HG03571 (cell line): ENCODE results near the gene ROBO1.

ENCODE experiments used
- ATAC-seq: cut with Tn5 transposase; IDR thresholded peaks from one replicate; pipeline ENCODE4 v1.9.1; 2021; ENCODE audit not compliant: unreplicated experiment

Gene ROBO1

GRCh38 chr3:78858910-78859309, 908.9 kb downstream of the ROBO1 start:
- no peak for ATAC-seq

- ATAC-seq = no peak
Measured at GRCh38 chr3:78858174-78858573, 909.6 kb downstream of the ROBO1 start.

GRCh38 chr3:78857494-78858111, 910.2 kb downstream of the ROBO1 start:
- no peak for ATAC-seq

GRCh38 chr3:78856164-78856563, 911.6 kb downstream of the ROBO1 start:
- ATAC-seq = no peak

GRCh38 chr3:78855190-78855589, 912.6 kb downstream of the ROBO1 start:
- ATAC-seq = no peak

GRCh38 chr3:78848392-78849288, 919.2 kb downstream of the ROBO1 start:
- no peak for ATAC-seq

GRCh38 chr3:78847603-78848002, 920.2 kb downstream of the ROBO1 start:
- no peak for ATAC-seq

- no peak for ATAC-seq
Measured at GRCh38 chr3:78847203-78847602, 920.6 kb downstream of the ROBO1 start.

- ATAC-seq = no peak
Measured at GRCh38 chr3:78846718-78847117, 921.1 kb downstream of the ROBO1 start.

- no peak for ATAC-seq
Measured at GRCh38 chr3:78845605-78846004, 922.2 kb downstream of the ROBO1 start.

- no peak for ATAC-seq
Measured at GRCh38 chr3:78844307-78844706, 923.5 kb downstream of the ROBO1 start.

- ATAC-seq = no peak
Measured at GRCh38 chr3:78839693-78840092, 928.1 kb downstream of the ROBO1 start.

GRCh38 chr3:78838362-78838761, 929.4 kb downstream of the ROBO1 start:
- no peak for ATAC-seq

- no peak for ATAC-seq
Measured at GRCh38 chr3:78834910-78835309, 932.9 kb downstream of the ROBO1 start.

GRCh38 chr3:78832785-78833204, 935.0 kb downstream of the ROBO1 start:
- ATAC-seq = no peak

GRCh38 chr3:78831446-78831972, 936.3 kb downstream of the ROBO1 start:
- ATAC-seq = no peak

GRCh38 chr3:78830470-78830869, 937.3 kb downstream of the ROBO1 start:
- no peak for ATAC-seq

GRCh38 chr3:78827618-78828017, 940.2 kb downstream of the ROBO1 start:
- ATAC-seq = no peak

GRCh38 chr3:78825858-78826215, 942.0 kb downstream of the ROBO1 start:
- ATAC-seq = no peak

GRCh38 chr3:78825118-78825857, 942.5 kb downstream of the ROBO1 start:
- ATAC-seq = no peak

- no peak for ATAC-seq
Measured at GRCh38 chr3:78823859-78824258, 943.9 kb downstream of the ROBO1 start.

GRCh38 chr3:78823434-78823833, 944.4 kb downstream of the ROBO1 start:
- no peak for ATAC-seq
